Measurements from ENCODE around the gene PLPPR5. TPM values are rescaled to one million over a fixed set of nuclear protein-coding genes. Genes with fewer than 3 reads are reported as not detected.

The PLPPR5 gene
- total and polyA plus RNA-seq, 2 experiments from 2014 or later = 0.04 to 0.42 TPM

DNA sequence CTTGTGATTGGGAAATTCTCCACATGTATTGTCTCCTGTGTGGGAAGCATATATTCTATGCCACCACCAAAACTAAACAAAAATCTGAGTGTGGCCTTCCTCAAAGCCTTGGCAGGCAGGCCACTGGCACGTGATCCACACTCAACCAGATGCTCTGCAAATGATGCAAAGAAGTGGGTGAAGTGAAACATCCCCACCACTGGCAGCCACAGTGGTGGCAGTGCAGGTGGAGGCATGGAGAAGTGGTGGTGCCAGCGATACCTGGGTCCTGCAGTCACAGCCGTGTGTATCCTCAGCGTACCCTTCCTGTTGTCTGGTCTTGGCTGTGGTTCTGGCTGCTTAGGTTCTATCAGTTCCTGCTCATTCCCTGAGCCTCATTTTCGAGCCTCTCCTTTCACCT is 65.2 kb downstream of the PLPPR5 start:
- Histone ChIP-seq H3K4me1 (ENCODE audit: low read depth) (no peaks in the 10 kb centered on the region), H3K9me3 (ENCODE audit: low read depth) (no peaks in the 10 kb centered on the region), H3K27ac (no peak overlapping the region), H3K4me3 (no peak overlapping the region), H3K36me3 (no peaks in the 10 kb centered on the region), H3K27me3 (no peaks in the 10 kb centered on the region)
- no peak for DNase-seq (ENCODE audit: low read depth in 1 of 2, low spot score in 1 of 2)
- TF ChIP-seq, protein P1, sequence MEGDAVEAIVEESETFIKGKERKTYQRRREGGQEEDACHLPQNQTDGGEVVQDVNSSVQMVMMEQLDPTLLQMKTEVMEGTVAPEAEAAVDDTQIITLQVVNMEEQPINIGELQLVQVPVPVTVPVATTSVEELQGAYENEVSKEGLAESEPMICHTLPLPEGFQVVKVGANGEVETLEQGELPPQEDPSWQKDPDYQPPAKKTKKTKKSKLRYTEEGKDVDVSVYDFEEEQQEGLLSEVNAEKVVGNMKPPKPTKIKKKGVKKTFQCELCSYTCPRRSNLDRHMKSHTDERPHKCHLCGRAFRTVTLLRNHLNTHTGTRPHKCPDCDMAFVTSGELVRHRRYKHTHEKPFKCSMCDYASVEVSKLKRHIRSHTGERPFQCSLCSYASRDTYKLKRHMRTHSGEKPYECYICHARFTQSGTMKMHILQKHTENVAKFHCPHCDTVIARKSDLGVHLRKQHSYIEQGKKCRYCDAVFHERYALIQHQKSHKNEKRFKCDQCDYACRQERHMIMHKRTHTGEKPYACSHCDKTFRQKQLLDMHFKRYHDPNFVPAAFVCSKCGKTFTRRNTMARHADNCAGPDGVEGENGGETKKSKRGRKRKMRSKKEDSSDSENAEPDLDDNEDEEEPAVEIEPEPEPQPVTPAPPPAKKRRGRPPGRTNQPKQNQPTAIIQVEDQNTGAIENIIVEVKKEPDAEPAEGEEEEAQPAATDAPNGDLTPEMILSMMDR (IDR thresholded peaks at IDR 0.05; ENCODE audit: low read depth, low read length) = no peak

DNA sequence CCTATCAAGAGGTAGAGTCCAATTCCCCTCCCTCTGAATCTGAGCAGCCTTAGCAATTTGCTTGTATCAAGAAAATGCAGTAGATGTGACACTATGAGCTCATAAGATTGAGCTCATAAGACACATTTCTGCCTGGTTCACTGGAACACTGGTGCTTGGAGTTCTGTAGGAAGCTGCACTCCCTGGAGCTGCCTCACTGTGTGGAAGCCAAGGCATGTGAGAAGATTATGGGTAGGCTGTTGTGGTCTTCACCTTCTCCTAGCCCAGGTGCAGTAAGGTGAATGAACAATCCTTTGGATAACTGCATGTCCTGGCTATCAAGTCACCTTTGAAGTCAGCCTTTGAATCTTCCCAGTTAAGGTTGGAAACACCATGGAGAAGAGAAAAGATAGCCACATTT is 67.3 kb downstream of the PLPPR5 start:
- Histone ChIP-seq H3K4me1 (ENCODE audit: low read depth) (no peaks in the 10 kb centered on the region), H3K36me3 (no peaks in the 10 kb centered on the region), H3K27me3 (no peaks in the 10 kb centered on the region), H3K27ac (no peak overlapping the region), H3K4me3 (no peak overlapping the region), H3K9me3 (ENCODE audit: low read depth) (no peaks in the 10 kb centered on the region)
- TF ChIP-seq, protein P1 (IDR thresholded peaks at IDR 0.05; ENCODE audit: low read depth, low read length) = no peak
- DNase-seq (ENCODE audit: low read depth in 1 of 2, low spot score in 1 of 2) = no peak

DNA sequence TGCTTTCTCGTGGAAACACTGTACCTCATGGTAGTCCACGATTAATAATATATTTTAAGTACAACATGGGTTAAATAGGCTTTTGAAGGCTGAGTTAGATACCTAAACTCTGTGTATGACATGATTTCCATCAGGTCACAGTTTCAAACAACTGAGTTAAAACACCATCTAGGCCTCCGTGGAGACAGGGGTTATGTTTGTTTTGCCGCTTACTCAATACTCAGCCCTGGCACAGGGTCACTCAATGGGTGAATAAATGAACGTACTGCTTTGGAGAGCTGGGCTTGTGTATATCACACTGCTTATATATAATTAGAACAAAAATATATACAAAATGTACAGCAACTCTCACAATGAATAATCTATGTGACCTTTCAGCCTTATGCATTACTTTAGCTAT is 72.5 kb downstream of the PLPPR5 start:
- DNase-seq (ENCODE audit: low read depth in 1 of 2, low spot score in 1 of 2) = no peak
- Histone ChIP-seq H3K27me3 (no peaks in the 10 kb centered on the region), H3K9me3 (ENCODE audit: low read depth) (no peaks in the 10 kb centered on the region), H3K36me3 (no peaks in the 10 kb centered on the region), H3K27ac (no peak overlapping the region), H3K4me3 (no peak overlapping the region), H3K4me1 (ENCODE audit: low read depth) (no peaks in the 10 kb centered on the region)
- TF ChIP-seq, protein P1 (IDR thresholded peaks at IDR 0.05; ENCODE audit: low read depth, low read length) = no peak

DNA sequence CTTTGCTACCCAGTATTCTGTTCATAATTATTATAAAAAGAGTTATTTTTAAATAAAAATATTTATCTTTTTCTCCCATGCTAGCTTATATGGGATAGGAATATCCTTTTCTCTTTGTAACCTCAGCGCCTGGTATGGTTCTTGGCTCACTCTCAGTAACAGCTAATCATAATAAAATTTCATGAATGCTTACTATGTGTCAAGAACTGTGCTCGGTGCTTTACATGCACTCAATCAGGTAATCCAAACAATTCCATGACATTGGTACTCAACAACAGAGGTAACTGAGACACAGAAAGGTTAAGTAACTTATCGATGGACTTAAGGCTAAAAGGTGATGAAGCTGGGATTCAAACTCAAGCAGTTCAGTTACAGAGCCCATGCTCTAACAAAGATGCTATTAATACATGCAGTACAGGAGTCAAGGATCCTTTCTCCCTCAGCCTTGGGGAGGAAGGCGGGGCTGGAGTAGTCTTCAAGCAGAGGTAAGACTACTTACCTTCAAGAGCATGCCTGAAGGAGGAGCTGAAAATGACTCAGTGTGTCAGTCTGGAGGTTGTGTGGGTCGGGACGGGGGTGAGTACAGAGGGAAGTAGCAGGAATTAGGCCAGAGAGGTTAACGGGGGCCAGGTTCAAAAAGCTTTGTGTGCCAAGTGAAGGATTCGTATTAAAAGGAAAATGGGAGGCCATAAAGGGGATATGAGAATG is 73.4 kb downstream of the PLPPR5 start:
- Histone ChIP-seq H3K4me1 (ENCODE audit: low read depth) (no peaks in the 10 kb centered on the region), H3K36me3 (no peaks in the 10 kb centered on the region), H3K4me3 (no peak overlapping the region), H3K9me3 (ENCODE audit: low read depth) (no peaks in the 10 kb centered on the region), H3K27me3 (no peaks in the 10 kb centered on the region), H3K27ac (no peak overlapping the region)
- no peak for DNase-seq (ENCODE audit: low read depth in 1 of 2, low spot score in 1 of 2)
- TF ChIP-seq, protein P1 (IDR thresholded peaks at IDR 0.05; ENCODE audit: low read depth, low read length) = no peak

DNA sequence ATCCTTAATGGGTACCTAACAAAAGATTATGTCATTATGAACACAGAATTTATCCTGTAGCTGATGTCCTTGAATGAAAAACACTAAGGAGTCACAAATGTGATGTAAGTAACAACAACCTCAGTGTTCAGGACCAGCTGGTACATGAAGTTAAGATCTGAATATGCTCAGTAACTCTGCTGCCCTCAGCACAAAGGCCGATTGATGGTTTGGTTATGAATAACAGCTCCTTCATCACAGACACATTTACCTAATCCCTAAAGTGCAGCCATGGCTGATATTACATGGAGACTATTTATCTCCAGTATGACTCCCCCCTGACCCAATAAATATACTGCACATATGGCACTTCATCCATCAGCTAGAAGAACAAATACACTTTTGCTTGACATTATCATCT is 75.2 kb downstream of the PLPPR5 start:
- no peak overlapping the region for H3K27ac ChIP-seq
- no peaks in the 10 kb centered on the region for H3K36me3 ChIP-seq
- H3K4me1 ChIP-seq (ENCODE audit: low read depth) = no peaks in the 10 kb centered on the region
- TF ChIP-seq, protein P1 (IDR thresholded peaks at IDR 0.05; ENCODE audit: low read depth, low read length) = no peak
- H3K27me3 ChIP-seq = no peaks in the 10 kb centered on the region
- H3K9me3 ChIP-seq (ENCODE audit: low read depth) = no peaks in the 10 kb centered on the region
- no peak for DNase-seq (ENCODE audit: low read depth in 1 of 2, low spot score in 1 of 2)
- H3K4me3 ChIP-seq = no peak overlapping the region

Measured in cardiac muscle cell (in vitro differentiated cells and primary cell).